ENCODE results near the gene ARL8A. TPM values are rescaled to one million over a fixed set of nuclear protein-coding genes. Genes with fewer than 3 reads are reported as not detected.
A peak's percentile ranks its signal among the peaks of the same experiment; 100 is the strongest.

ARL8A gene
- polyA plus RNA-seq, 3 donors, result 12.4 to 123 (median 14.8) TPM

DNA sequence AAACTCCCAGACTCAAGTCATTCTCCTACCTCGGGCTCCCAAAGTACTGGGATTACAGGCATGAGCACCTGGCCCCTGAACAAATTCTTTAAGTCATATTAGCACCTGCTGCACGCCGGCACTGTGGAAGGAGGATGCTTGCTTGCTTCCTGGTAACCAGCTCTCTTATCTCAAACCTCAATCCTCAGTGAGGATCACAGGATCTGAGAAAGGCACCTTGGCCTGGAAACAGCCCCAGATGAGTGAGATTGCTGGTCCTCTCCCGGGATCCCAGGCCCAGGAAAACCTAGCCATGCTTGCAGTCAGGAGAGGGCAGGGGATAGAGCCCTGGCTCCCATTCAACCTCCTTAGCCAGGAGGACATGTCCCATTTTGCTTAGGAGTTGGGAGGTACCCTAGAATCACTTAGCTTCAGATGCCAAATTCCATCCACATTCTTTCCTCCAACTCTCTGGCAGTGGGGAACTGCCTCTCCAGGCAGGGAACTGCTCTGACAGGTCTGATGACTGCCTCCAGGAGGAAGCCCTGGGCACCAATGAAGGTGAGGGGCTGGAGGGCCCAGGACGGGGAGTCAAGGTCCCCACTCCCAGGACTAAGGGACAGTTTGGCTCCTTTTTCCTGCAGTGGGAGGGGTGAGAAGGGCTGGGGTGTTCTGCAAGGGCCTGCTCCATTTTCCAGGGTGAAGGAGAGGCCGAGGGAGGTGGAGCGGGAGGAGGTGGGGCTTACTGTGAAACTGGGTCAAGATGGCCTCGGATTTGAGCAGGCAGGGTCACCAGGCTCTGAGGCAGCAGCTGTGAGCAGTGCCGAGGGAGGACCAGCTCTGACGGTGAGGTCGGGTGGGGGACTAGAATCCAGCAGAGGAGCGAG lies 12.3 kb downstream of the ARL8A start:
- H3K9ac ChIP-seq (ENCODE audit: insufficient read depth, low read length, poor library complexity, severe bottlenecking), result no peak overlapping the region
- peaks cover 70% of the 10 kb centered on the region for H4K20me1 ChIP-seq (ENCODE audit: insufficient read depth, low read length)
- intact Hi-C loops (cut with micrococcal nuclease), result no loop called here
- Mint-ChIP-seq H3K27me3 (ENCODE audit: low read depth in 3 of 3) (peaks cover 0 to 2% (median 0%) of the 10 kb centered on the region in 3 donors), H3K9me3 (peaks cover 0 to 1% (median 0%) of the 10 kb centered on the region in 7 donors), H3K4me1 (peaks cover 10% of the 10 kb centered on the region), H3K36me3 (peaks cover 35 to 51% of the 10 kb centered on the region in 2 donors), H3K4me3 (no peak overlapping the region), H3K27ac (peak overlapping the region in 1 of 7 donors; percentile 20)
- H3K4me1 ChIP-seq (ENCODE audit: control insufficient read depth in 1 of 2, insufficient read depth in 2 of 2, low read length in 2 of 2), result peaks cover 5 to 6% of the 10 kb centered on the region in 2 donors
- no peak overlapping the region for H3K4me3 ChIP-seq (replicated peaks in 1 of 3; ENCODE audit: low read depth in 2 of 3, low read length in 3 of 3)
- TF ChIP-seq, protein P1, sequence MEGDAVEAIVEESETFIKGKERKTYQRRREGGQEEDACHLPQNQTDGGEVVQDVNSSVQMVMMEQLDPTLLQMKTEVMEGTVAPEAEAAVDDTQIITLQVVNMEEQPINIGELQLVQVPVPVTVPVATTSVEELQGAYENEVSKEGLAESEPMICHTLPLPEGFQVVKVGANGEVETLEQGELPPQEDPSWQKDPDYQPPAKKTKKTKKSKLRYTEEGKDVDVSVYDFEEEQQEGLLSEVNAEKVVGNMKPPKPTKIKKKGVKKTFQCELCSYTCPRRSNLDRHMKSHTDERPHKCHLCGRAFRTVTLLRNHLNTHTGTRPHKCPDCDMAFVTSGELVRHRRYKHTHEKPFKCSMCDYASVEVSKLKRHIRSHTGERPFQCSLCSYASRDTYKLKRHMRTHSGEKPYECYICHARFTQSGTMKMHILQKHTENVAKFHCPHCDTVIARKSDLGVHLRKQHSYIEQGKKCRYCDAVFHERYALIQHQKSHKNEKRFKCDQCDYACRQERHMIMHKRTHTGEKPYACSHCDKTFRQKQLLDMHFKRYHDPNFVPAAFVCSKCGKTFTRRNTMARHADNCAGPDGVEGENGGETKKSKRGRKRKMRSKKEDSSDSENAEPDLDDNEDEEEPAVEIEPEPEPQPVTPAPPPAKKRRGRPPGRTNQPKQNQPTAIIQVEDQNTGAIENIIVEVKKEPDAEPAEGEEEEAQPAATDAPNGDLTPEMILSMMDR (IDR thresholded peaks at IDR 0.05), result no peak
- DNase-seq, result no peak
- no peak overlapping the region for H3K27ac ChIP-seq (ENCODE audit: low read depth in 1 of 2, low read length in 2 of 2)
- no peak overlapping the region for H2AFZ ChIP-seq (ENCODE audit: insufficient read depth, low read depth, low read length, poor library complexity, severe bottlenecking)
- WGBS (ENCODE audit: insufficient coverage), result 92% methylated on average over 8 of the region's 12 CpGs
- H3K79me2 ChIP-seq (ENCODE audit: insufficient read depth, low read length), result peaks cover 27% of the 10 kb centered on the region
- no peak overlapping the region for H3K4me2 ChIP-seq (replicated peaks; ENCODE audit: extremely low read depth, low read length, poor library complexity, severe bottlenecking)
- H3K27me3 ChIP-seq (ENCODE audit: control insufficient read depth in 2 of 2, insufficient read depth in 2 of 2, low read length in 2 of 2), result no peaks in the 10 kb centered on the region
- H3K9me3 ChIP-seq (replicated peaks in 1 of 2; ENCODE audit: control insufficient read depth in 1 of 2, insufficient read depth in 1 of 2, low read length in 2 of 2), result no peaks in the 10 kb centered on the region
- H3K36me3 ChIP-seq (replicated peaks in 1 of 2; ENCODE audit: control insufficient read depth in 1 of 2, insufficient read depth in 2 of 2, low read length in 2 of 2), result peaks cover 42 to 52% of the 10 kb centered on the region in 2 donors

DNA sequence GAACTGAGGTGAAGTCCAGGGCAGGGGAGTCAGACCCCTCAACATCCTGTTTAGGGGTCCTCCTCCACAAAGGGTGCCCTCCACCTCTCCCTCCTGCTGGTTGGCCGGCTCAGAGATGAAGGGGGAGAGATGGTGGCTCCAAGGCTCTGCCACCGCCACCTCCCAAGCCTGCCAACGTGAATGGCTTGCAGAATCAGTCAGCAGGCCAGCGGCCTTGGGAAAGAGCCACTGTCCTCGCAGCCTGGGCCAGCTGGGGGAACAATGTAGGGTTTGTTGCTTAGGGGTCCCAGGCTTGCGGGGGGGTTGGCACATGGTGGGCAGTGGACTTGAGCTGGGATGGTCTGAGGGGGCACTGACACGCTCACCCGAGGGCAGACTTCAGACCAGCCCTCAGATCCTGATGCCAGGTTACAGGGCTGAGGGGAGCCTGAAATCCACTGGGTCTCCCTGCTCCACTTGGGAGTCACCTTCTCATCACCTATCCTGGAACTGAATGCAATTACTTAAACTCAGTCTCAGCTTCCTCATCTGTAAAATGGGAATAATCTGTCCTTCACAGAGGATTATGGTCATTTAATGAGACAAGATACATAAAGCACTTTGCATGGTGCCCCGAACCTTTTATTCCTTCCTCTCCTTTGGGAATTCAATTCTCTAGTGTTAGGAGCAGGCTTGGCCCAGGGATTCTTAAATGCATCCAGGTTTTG lies 13.6 kb downstream of the ARL8A start:
- peaks cover 1 to 4% (median 3%) of the 10 kb centered on the region in 3 donors for H3K27me3 Mint-ChIP-seq (ENCODE audit: low read depth in 3 of 3)

More for the DNA sequence above, 13.6 kb downstream of the ARL8A start:
- H3K9ac ChIP-seq (ENCODE audit: insufficient read depth, low read length, poor library complexity, severe bottlenecking), result no peak overlapping the region
- WGBS (ENCODE audit: insufficient coverage), result 62% methylated on average over 3 of the region's 9 CpGs
- intact Hi-C loops (cut with micrococcal nuclease), result no loop called here
- no peaks in the 10 kb centered on the region for H3K9me3 ChIP-seq (replicated peaks in 1 of 2; ENCODE audit: control insufficient read depth in 1 of 2, insufficient read depth in 1 of 2, low read length in 2 of 2)
- DNase-seq, result no peak
- peaks cover 10 to 12% of the 10 kb centered on the region in 2 donors for H3K4me1 ChIP-seq (ENCODE audit: control insufficient read depth in 1 of 2, insufficient read depth in 2 of 2, low read length in 2 of 2)
- Mint-ChIP-seq H3K27ac (no peak overlapping the region), H3K4me3 (no peak overlapping the region), H3K36me3 (peaks cover 34 to 45% of the 10 kb centered on the region in 2 donors), H3K9me3 (peaks cover 0 to 2% (median 0%) of the 10 kb centered on the region in 7 donors), H3K4me1 (peaks cover 20% of the 10 kb centered on the region)
- peaks cover 36 to 45% of the 10 kb centered on the region in 2 donors for H3K36me3 ChIP-seq (replicated peaks in 1 of 2; ENCODE audit: control insufficient read depth in 1 of 2, insufficient read depth in 2 of 2, low read length in 2 of 2)
- H2AFZ ChIP-seq (ENCODE audit: insufficient read depth, low read depth, low read length, poor library complexity, severe bottlenecking), result no peak overlapping the region
- TF ChIP-seq, protein P1 (IDR thresholded peaks at IDR 0.05), result no peak
- peaks cover 57% of the 10 kb centered on the region for H4K20me1 ChIP-seq (ENCODE audit: insufficient read depth, low read length)
- H3K27ac ChIP-seq (ENCODE audit: low read depth in 1 of 2, low read length in 2 of 2), result no peak overlapping the region
- no peak overlapping the region for H3K4me2 ChIP-seq (replicated peaks; ENCODE audit: extremely low read depth, low read length, poor library complexity, severe bottlenecking)
- H3K79me2 ChIP-seq (ENCODE audit: insufficient read depth, low read length), result peaks cover 18% of the 10 kb centered on the region
- H3K27me3 ChIP-seq (ENCODE audit: control insufficient read depth in 2 of 2, insufficient read depth in 2 of 2, low read length in 2 of 2), result no peaks in the 10 kb centered on the region
- H3K4me3 ChIP-seq (replicated peaks in 1 of 3; ENCODE audit: low read depth in 2 of 3, low read length in 3 of 3), result no peak overlapping the region

Measured in CD14-positive monocyte (primary cell).